HepG2 (cell line): ENCODE data around the gene THEM5.

ENCODE experiments used
- CEBPB ChIP-seq: IDR thresholded peaks from 2 replicates; pipeline ENCODE4 v1.6.1; 2011; ENCODE audit warnings: low read depth, low read length, improper control_type of control experiment, borderline replicate concordance
- EZH2 ChIP-seq: conservative IDR thresholded peaks from 2 replicates; pipeline ENCODE4 v1.6.1; 2012; ENCODE audit warnings: mild to moderate bottlenecking, low read depth, low read length, moderate library complexity
- GATAD2A ChIP-seq: IDR thresholded peaks from 2 replicates; pipeline ENCODE4 v1.6.1; 2016
- HDAC6 ChIP-seq: fragments of 200-600 bp; sonication (generic); IDR thresholded peaks from 2 replicates; pipeline ENCODE4 v1.7.0; 2017; ENCODE audit warnings: mild to moderate bottlenecking, antibody characterized with exemption, low read length, low read depth
- JUN ChIP-seq: sonication (generic); formaldehyde crosslinking; IDR thresholded peaks from 2 replicates; pipeline ENCODE4 v1.4.0; 2020; ENCODE audit warnings: mild to moderate bottlenecking, missing genetic modification reagents
- KDM2A ChIP-seq: sonication (generic); formaldehyde crosslinking; IDR thresholded peaks from 2 replicates; pipeline ENCODE4 v1.4.0; 2020; ENCODE audit warnings: low read depth, missing genetic modification reagents, borderline replicate concordance
- SRSF9 ChIP-seq: fragments of 200-400 bp; formaldehyde crosslinking; IDR thresholded peaks from 2 replicates; pipeline ENCODE4 v1.6.1; 2018; ENCODE audit warnings: borderline replicate concordance, mild to moderate bottlenecking, low read depth, low read length; ENCODE audit not compliant: insufficient read depth, poor library complexity, severe bottlenecking
- SSRP1 ChIP-seq: IDR thresholded peaks from 2 replicates; pipeline ENCODE4 v1.6.1; 2016; ENCODE audit warnings: control low read depth
- ZNF629 ChIP-seq: sonication (generic); formaldehyde crosslinking; conservative IDR thresholded peaks from 2 replicates; pipeline ENCODE4 v1.5.0; 2020; ENCODE audit warnings: missing genetic modification reagents
- TF ChIP-seq, protein P1 (sequence below): sonication (generic); formaldehyde crosslinking; IDR thresholded peaks from 2 replicates; pipeline ENCODE4 v1.5.0; 2020; ENCODE audit warnings: mild to moderate bottlenecking, missing genetic modification reagents, moderate library complexity
- TF ChIP-seq, protein P2 (sequence below): sonication (generic); formaldehyde crosslinking; IDR thresholded peaks from 2 replicates; pipeline ENCODE4 v1.5.0; 2020; ENCODE audit warnings: missing genetic modification reagents
- TF ChIP-seq, protein P3 (sequence below), 2 experiments: sonication (generic) in 1 of 2; formaldehyde crosslinking in 1 of 2; IDR thresholded peaks; 2 replicates each; pipeline versions ENCODE4 v1.5.1 to v1.6.1; 2011 to 2020; ENCODE audit warnings: borderline replicate concordance in 1 of 2, low read depth in 1 of 2, low read length in 1 of 2, mild to moderate bottlenecking in 1 of 2, missing genetic modification reagents in 1 of 2, moderate library complexity in 1 of 2

DNA sequence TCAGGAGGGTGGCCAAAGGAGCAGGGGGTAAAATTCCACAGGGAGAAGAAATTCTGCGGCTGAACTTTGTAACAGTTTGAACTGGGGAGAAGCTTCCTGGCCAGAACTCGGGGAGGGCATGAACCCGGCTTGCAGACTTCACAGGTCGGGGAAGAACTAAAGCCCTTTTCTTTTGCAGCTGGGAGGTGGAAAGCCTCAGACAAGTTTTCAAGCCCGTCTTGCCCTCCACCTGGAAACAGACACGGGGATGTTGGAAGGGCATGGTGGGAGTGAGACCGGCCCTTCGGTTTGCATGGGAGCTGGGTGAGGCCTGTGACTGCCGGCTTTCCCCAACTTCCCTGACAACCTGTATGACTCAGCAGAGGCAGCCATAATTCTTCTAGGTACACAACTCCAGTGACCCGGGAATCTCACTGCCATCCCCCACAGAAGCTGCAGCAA is 44.5 kb upstream of the THEM5 start:
- TF ChIP-seq, protein P1, sequence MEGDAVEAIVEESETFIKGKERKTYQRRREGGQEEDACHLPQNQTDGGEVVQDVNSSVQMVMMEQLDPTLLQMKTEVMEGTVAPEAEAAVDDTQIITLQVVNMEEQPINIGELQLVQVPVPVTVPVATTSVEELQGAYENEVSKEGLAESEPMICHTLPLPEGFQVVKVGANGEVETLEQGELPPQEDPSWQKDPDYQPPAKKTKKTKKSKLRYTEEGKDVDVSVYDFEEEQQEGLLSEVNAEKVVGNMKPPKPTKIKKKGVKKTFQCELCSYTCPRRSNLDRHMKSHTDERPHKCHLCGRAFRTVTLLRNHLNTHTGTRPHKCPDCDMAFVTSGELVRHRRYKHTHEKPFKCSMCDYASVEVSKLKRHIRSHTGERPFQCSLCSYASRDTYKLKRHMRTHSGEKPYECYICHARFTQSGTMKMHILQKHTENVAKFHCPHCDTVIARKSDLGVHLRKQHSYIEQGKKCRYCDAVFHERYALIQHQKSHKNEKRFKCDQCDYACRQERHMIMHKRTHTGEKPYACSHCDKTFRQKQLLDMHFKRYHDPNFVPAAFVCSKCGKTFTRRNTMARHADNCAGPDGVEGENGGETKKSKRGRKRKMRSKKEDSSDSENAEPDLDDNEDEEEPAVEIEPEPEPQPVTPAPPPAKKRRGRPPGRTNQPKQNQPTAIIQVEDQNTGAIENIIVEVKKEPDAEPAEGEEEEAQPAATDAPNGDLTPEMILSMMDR (CRISPR knock-in tag): no peak
- TF ChIP-seq CEBPB (no peak), HDAC6 (no peak), ZNF629 (no peak), KDM2A (CRISPR knock-in tag) (no peak), GATAD2A (CRISPR knock-in tag) (no peak), JUN (CRISPR knock-in tag) (no peak), SSRP1 (CRISPR knock-in tag) (no peak), EZH2 (no peak), SRSF9 (no peak)
- TF ChIP-seq, protein P2, sequence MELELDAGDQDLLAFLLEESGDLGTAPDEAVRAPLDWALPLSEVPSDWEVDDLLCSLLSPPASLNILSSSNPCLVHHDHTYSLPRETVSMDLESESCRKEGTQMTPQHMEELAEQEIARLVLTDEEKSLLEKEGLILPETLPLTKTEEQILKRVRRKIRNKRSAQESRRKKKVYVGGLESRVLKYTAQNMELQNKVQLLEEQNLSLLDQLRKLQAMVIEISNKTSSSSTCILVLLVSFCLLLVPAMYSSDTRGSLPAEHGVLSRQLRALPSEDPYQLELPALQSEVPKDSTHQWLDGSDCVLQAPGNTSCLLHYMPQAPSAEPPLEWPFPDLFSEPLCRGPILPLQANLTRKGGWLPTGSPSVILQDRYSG (CRISPR knock-in tag): no peak
- TF ChIP-seq, protein P3, sequence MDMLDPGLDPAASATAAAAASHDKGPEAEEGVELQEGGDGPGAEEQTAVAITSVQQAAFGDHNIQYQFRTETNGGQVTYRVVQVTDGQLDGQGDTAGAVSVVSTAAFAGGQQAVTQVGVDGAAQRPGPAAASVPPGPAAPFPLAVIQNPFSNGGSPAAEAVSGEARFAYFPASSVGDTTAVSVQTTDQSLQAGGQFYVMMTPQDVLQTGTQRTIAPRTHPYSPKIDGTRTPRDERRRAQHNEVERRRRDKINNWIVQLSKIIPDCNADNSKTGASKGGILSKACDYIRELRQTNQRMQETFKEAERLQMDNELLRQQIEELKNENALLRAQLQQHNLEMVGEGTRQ (IDR thresholded peaks at IDR 0.05; ENCODE audit: low read depth, low read length): no peak
- TF ChIP-seq, protein P3 (CRISPR knock-in tag; IDR thresholded peaks at IDR 0.05; ENCODE audit: borderline replicate concordance): no peak
